CD4-positive, alpha-beta T cell treated with Interleukin-6 for 4 hours (primary cell): ENCODE data around the gene IL36RN.

Experiments used
- DNase-seq: peaks from one replicate; pipeline ENCODE4 v3.0.0-alpha.2; 2020; ENCODE audit warnings: mixed read lengths

IL36RN gene

DNA sequence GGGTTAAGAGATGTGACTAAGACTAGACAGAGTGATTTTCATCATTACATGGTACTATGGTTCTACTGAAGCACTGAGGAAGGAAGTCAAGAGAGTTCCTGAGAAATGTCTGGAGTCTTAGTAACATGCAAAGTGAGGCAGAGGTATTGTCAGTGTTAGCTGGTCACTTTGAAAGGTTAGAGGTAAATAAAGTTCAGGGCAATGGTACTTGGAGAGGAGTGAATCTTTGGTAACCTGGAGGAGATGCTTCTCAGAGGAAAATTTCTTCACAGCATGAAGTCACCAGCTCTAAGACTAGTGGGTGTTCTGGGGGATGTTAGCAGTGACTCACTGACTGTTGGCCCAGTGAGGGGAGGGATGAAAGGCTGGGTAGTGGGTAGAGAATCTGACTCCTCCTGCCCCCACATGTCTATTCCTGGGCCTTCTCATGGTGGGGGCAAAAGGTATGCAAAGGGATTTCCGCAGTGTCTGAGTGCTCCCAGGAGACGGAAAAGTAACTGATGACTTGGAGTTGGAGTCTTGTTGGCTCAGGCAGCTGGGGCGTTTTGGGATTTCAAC is 45.1 kb downstream of the IL36RN start:
- DNase-seq: no peak

DNA sequence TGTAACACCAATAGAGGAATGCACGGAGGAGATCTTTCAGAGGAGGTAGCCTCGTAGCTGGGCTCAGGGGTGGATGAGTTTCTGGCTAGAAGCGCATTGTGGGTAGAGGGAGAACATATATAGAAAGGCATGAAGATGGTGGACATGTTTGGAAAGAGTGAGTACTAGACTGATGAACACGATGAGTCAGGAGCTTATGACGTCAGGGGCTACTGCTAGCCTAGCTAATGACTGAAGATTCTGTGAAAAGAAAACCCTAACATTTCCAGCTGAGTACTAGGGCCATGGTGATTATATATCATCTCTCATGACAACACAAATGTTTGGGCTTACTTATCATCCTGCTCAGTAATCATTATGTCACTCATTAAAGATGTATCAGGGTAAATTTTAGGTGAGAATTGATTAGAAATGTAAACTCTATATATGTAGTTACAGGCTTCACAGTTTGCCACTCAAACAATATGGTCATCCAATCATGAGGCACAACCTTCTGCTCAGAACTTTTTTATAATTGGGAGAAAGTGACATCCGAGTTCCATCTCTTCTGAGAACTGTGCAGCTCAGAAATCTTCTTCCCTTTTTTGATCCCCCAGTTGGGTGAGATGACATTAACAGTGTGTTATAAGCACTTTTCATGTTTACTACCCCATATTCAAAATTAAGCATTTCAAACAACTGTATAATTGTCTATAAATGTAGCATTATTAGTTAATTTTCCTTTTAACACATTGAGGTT is 46.2 kb downstream of the IL36RN start:
- no peak for DNase-seq

DNA sequence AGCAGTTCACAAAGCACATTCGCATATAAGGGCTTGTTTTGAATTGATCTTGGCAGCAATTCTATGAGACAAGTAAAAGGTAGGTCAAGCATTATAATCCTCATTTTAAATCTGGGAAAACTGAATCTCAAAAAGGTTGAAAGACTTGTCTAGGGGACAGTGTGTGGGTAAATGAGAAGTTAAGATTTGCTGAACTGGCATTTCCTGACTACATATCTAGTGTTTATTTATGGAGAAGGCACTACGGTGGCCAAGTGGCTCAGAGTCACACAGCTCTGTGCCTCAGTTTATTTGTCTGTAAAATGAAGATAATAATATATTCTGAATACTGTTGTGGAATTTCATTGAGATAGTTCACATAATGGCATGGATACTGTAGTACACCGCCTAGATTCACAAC is 52.1 kb downstream of the IL36RN start:
- no peak for DNase-seq

DNA sequence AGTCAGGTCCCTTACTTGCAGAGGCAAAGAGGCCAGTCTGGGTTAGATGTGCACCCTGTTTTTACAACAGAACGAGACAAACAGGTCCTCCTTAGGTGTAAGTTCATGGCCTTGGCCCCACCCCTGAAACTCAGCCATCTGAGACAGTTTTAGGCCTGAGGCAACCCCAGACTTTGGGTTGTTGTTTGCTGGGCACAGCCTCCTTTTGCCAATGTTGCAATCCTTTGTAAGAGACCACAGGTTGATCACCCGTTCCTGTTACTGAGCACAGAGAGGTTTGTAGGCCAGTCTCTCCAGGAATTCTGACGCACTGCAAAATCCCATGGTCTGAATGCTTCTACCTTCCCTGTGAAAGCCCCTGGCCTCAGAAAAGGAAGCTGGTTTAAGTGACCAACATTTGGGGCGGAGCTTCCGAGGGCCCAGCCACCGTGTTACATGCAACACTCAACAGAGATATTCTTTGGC is 52.9 kb downstream of the IL36RN start:
- no peak for DNase-seq

DNA sequence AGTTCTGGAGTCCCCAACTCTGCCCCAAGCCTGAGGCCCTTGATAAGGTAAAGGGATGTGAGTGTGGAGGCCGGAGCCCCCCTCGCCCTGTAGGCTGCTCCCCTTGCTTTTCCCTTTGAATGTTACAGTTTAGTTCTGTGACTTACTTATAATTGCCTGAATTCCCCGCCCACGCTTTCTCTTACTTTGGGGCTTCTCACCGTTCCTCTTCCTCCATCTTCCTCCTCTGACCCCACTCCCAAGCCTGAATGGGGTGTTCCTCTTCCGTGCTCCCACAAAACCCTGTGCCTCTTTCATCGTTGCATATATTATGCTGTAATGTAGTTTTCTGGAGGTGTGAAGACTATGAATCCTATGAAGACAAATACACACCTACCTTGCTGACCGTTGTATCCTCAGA is 53.4 kb downstream of the IL36RN start:
- no peak for DNase-seq

DNA sequence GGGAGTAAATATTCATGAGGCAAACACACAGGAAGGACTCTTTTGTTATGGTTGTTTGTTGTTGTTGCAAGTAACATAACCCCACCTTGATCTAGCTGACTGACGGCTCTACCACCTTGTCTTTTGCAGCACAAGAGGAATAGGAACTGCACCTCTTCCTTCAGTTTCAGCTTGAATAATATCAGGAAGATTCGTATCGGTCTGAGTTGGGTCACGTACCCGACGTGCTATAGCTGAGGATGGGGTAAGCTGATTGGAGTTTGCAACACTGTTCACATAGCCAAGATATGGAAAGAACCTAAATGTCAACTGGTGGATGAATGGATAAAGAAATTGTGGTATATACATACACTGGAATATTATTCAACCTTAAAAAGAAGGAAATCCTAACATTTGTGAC is 53.9 kb downstream of the IL36RN start:
- no peak for DNase-seq

DNA sequence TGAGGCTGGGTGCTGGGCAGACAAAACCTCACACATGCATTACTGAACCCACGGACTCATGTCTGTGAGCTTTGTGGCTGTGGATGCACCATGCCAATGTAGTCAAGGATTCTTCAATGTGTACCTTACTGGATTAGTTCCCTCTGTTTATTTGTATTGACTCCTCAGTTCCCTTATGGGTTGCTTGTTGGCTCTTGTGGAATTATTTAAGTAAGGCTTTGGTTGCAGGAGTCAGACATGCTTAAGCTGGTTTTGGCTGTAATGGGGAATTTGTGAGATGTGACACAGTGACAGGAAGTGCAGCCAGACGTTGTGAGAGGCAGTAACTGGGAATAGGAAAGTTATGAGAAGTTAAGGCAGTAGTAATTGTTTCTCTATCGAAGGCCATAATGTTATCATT is 54.8 kb downstream of the IL36RN start:
- DNase-seq: no peak
